GM19099 (cell line): ENCODE data around the gene KCNIP1.

ENCODE experiments used
- POLR2A ChIP-seq: IDR thresholded peaks from 3 replicates; pipeline ENCODE4 v1.6.1; 2011; ENCODE audit warnings: low read depth; ENCODE audit not compliant: insufficient read length; ENCODE audit errors: extremely low read depth

Gene KCNIP1

DNA sequence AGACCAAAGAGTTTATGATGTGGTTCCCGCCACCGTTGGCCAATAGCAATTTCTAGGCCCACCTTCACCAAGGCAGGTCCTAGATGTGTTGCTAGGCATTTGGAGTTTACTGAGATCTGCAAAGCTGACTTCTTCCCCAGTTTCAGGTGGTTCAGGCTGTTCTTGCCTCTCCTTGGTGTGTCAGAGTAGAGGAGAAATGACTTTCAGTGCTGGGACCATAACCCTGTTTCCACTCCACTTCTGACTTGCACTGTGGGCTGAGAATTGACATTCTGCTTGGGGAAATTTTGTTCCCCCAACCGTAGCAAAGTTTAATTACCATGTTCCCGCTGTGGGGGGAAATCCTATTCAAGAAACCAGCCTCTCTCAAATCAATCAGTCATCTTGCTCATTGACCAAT, 151.7 kb downstream of the KCNIP1 start:
- no peak for TF ChIP-seq POLR2A

GRCh38 chr5:170655920-170656319, 152.1 kb downstream of the KCNIP1 start:
- TF ChIP-seq POLR2A = no peak

DNA sequence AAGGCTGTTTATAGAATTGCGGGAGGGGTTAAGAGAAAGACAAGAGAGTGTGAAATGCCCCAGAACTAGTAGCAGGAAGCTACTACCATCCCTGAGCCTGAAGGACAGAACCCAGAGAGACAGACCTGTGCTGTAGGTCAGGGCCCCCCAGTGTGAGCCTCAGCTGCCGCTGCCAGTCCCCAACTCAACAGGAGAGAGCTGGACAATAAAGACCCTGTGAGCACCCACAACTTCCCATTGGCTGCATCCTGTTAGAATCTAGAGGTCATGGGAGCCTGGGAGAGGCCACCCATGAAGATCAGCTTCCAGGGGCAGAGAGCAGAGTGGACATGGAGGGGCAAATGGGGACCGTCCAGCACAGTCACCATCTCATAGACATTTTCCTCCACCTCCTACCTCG, 152.5 kb downstream of the KCNIP1 start:
- TF ChIP-seq POLR2A = no peak

GRCh38 chr5:170660531-170660930, 156.7 kb downstream of the KCNIP1 start:
- TF ChIP-seq POLR2A = no peak

DNA sequence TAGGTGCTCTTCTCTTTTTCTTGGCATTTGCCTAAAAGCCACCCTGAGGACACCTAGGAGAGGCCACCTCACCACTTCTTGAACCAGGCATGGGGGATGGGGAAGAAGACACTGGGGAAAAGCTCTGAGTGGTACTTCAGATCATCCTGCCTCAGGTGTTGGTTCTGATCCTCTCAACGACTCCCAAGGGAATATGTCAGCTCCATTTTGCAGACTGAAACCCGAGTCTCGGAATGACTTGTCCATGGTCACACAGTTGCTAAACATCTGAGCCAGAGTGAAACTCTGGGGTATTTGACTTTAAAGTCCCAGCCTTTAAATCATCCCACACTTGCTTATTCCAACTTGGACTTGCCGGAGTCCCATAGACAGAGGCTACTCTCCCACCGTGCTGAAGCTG, 159.1 kb downstream of the KCNIP1 start:
- no peak for TF ChIP-seq POLR2A

- TF ChIP-seq POLR2A = no peak
These were observed 175.0 kb downstream of the KCNIP1 start for GRCh38 chr5:170678811-170679210.

DNA sequence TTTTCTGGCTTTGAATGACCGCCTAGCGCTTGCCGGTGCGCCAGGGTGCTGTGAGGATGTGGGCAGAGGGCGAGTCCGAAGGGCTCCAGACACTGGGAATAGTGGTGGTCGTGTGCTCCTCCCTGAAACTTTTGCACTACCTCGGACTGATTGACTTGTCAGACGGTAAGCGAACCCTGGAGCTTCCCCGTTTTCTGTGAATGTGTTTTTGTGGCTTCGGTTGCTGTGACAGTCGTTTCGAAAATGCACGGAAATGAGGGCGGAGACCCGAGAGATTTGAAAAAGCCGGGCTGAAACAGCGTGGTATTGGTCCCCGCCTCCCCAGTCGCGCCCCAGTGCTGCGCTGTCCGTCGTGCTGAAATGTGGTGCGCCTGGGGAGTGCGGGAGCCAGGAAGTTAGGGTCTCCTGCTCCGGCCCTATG, 177.2 kb downstream of the KCNIP1 start:
- no peak for TF ChIP-seq POLR2A

- TF ChIP-seq POLR2A = no peak
These were observed 187.8 kb downstream of the KCNIP1 start for GRCh38 chr5:170691657-170692056.

GRCh38 chr5:170693701-170694100, 189.9 kb downstream of the KCNIP1 start:
- TF ChIP-seq POLR2A = no peak

DNA sequence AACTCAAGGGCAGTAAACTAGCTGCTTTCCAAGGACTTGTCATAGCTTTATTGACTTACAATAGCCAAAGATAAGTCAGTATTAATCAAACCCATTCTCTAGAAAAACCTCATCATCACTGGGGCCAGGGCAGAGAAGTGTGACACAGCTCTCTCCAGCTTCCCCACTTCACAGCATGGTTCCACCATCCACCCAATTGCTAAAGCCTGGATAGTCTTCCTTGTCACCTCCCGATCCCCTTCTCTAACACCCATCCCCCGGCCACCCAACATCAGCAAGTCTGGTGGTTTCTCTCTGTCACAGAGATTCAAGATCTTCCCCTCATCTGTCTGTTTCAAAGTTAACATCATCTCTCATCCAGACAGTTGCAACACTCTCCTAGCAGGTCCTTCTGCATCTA, 191.1 kb downstream of the KCNIP1 start:
- no peak for TF ChIP-seq POLR2A

GRCh38 chr5:170697031-170697430, 193.2 kb downstream of the KCNIP1 start:
- TF ChIP-seq POLR2A = no peak

GRCh38 chr5:170700503-170700902, 196.7 kb downstream of the KCNIP1 start:
- no peak for TF ChIP-seq POLR2A

DNA sequence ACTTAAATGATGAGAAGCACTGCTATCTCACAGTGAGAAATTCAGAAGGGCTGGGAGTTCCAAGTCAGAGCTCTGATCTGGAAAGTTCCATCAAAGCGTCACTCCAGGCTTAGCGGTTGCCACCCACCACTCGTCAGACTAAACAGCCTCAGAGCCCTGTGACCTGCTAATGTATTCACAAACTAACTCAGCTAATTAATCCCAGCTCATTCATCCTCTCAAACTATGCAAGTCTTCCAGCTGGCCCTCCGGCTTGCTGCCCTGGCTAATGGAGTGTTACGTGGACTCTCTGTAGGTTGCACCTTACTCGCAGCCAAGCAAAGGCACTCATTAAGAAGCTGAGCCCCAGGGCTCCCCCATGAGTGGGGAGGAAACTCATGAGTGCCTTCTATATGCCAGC, 197.5 kb downstream of the KCNIP1 start:
- TF ChIP-seq POLR2A = no peak

- no peak for TF ChIP-seq POLR2A
These were observed 200.8 kb downstream of the KCNIP1 start for GRCh38 chr5:170704417-170705192.

GRCh38 chr5:170709640-170710039, 205.8 kb downstream of the KCNIP1 start:
- no peak for TF ChIP-seq POLR2A

- TF ChIP-seq POLR2A = no peak
These were observed 207.5 kb downstream of the KCNIP1 start for GRCh38 chr5:170711300-170711699.

GRCh38 chr5:170715141-170715540, 211.3 kb downstream of the KCNIP1 start:
- no peak for TF ChIP-seq POLR2A
